Measurements from ENCODE around the gene SLC6A6. TPM values are rescaled to one million over a fixed set of nuclear protein-coding genes. Genes with fewer than 3 reads are reported as not detected.
A peak's percentile ranks its signal among the peaks of the same experiment; 100 is the strongest.
"Not testable (repeated sequence)": the region's sequence is repeated elsewhere in the genome, so short reads cannot be mapped to it uniquely, and the experiment has no call there.

Gene SLC6A6
- total RNA-seq, 1 donor from 2014 or later: 7.1 TPM

DNA sequence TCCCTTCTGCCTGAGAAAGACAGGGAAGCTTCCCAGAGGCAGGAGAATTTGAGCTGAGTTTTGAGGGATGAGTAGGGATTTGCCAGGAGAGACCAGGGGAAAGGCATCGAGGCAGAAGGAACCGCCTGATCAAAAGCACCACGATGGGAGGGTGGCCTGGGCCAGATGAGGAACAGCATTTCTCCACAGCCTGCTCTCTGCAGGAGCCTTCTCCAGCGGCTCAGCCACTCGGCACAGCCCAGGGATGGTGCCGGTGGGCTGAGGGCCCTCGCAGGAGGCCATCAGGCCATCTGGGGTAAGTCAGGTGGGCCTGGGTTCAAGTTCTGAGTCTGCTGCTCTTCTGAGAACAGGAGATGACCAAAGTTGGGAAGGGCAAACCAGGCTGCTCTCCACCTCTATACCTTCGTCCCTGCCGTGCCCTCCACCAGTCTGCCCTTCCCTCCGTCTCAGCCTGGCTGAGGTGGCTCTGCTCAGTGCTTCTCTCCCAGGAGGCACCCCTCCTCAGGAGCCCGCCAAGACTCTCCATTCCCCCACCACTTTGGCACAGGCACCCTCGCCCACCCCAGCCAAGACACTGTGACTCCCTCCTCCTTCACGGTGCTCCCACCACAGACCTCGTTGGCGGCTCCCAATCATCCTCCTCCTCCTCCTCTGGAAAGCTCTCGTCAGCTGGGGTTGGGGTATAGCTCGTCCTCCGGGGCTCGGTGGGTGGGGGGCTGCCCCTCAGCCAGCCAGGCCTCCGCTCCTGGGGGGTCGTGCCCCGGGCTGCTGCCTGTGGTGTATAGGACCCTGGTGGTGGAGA, 102.8 kb downstream of the SLC6A6 start:
- DNase-seq (ENCODE audit: low read depth in 2 of 2): no peak

DNA sequence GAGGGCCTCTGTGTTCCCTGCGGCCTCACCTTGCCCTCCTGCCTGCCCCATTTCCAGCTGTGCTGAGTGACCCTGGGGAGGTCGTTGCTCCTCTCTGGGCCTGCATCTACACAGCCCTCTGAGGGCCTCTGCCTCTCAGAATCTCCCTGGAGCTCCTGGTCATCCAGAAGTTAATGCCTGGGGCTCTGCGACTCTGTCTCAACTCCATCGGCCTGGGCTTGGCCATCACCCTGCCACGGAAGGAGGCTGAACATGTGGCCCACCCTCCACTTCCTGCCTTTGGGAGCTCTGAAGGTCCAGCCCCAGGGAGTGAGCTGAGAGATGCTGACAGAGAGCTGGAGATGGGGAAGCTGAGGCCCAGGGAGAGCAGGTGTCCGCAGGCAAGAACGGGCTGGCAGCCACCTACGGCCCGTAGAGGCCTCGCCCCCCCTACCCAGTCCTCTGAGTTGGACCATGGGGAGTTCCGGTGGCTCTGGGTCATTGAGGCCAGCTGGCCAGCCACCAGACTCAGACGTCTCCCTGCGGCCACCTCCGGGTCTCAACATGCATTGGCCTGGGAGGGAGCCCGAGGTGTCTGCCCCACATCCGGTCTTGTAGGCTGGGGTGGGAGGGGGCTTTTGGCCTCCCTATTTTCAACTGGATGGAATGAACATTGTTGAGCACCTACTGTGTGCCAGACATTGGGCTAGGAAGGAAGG, 103.5 kb downstream of the SLC6A6 start:
- no peak for DNase-seq (ENCODE audit: low read depth in 2 of 2)

DNA sequence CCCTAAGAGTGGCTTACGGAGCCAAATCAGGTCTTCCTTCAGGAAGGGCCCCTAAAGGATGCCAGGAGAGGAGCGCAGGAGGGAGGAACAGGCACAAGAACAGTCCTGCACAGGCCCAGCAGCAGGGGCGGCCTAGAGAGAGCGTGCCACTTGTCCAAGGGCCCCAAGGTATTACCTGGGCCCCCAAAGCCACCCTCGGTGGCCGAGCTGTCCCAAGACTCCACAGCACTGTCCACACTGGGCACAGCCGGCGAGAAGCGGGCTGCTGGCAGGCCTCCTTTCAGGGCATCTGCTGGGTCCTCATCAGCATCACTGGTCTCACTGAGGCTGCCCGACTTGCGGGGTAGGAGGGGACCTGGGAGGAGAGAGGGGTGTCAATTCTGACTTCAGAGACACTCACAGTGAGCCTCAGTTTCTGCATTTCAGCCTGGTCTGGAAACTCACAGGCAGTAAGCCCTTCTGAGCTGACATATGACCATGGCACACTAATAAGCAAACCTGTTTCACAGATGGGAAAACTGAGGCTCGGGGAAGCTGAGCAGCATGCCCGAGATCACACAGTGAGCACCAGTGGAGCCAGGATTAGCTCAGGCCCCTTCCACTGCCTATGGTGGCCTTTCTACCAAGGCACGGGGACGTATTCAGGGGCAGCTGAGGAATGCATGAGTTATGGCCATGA, 104.4 kb downstream of the SLC6A6 start:
- no peak for DNase-seq (ENCODE audit: low read depth in 2 of 2)

DNA sequence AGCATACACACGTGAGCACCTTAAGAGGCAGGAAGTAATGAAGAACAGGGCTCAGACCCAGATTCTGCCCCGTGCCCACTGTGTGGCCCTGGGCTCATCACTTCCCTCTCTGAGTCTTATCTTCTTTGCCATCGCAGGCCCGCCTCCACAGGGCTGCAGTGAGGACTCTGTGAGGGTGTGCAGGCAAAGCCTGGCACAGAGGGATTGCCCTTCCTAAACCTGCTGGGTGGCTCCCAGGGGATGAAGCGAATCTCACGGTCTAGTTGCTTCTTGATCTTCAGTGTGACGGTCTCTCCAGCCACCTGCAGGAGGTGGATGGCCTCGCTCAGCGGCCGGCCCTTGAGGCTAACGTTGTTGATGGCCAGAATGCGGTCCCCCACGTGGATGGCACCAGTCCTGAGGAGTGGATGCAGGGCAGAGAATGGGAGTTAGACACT, 104.9 kb downstream of the SLC6A6 start:
- no peak for DNase-seq (ENCODE audit: low read depth in 2 of 2)

DNA sequence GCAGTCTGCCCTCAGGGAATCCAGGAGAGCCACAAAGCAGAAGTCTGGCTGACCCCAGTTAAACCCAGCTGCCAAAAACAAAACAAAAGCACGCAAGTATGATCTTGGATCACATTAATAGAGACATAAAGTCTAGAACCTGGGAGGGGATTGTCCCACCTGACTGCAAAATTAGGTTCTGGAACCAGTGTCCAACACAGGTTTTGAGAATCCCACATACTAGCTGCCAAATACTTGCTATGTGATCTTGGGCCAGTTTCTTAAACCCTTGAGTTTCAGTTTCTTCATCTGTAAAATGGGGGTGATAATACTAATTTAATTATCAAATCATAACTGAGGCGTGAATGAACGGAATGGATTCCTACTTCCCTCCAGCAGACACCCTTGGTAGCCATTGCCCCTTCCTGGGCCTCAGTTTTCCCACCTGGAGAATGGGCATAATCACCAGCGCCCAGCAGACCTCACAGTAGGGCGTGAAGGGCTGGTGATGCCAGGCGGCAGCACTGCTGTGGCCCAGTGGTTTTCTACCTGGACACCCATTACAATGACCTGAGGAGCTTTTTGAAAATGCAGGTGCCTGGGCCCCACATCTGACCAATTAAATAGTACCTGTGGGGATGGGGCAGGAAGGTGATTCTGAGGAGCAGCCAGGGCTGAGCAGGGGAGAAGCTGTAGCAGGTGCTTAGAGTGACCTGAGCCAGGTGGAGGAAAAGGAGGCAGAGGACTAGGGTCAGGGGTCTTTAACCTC, 105.5 kb downstream of the SLC6A6 start:
- DNase-seq (ENCODE audit: low read depth in 2 of 2): no peak

DNA sequence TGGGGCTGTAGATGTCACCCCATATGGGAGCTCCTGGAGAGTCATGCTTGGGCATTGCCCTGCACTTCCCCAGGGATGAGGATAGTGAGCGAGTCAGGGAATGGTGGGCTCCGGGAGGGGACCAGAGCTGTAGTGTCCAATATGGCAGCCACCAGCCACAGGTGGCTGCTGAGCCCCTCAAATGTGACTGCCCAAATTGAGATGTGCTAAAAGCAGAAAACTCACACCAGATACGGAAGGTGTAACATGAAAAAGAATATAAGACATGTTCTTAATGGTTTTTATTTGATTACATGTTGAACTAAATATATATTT, 106.1 kb downstream of the SLC6A6 start:
- no peak for DNase-seq (ENCODE audit: low read depth in 2 of 2)

DNA sequence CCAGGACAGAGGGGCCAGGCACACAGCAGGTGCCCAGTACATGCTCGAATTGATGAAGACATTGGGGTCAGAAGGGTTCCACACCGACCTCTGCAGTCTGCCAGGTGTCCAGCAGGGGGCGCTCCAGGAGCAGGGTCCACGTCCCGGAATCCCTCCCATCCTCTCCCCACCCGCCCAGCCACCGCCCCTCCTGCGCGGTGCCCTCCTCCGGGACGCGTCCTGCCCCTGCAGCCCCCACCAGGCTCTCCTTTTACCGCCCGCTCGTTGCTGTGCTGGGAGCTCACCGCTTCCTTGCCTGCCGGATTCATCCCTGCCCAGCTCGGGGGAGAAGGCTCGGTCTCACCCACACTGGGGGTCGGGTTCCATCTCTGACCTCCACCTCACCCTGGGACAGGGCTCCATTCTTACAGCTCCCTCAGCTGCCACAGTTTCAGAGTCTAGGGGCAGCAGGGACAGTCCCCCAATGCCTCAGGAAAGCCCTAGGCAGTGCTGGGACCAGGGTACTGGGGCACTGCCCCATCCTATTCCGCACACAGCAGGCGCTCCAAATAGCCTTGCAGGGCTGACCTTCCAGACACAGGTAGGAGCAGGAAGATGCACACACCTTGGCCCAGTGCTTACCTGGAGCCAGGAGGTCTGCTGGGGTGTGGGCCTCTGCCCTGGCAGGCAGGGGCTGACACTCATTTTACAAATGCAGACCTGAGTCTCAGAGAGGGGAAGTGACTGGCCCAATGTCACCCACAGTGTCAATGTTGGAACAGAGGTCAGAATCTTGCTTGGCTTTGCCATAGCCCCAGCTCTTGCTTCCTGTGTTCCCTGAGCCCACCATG, 106.8 kb downstream of the SLC6A6 start:
- DNase-seq (ENCODE audit: low read depth in 2 of 2): peak; percentile 2 to 38

DNA sequence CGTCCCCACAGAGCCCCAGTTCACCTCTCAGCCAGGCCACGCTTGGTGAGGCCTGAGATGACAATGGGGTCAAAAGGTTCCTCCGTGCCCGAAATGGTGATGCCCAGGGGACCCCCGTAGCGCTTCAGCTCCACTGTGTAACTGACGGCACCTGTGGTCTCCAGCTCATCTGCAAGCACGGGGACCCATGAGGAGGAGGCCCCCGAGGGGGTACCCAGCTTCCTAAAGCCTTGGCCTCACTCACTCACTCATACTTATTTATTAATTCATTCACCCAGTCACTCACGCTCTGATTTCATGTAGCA, 107.3 kb downstream of the SLC6A6 start:
- no peak for DNase-seq (ENCODE audit: low read depth in 2 of 2)

DNA sequence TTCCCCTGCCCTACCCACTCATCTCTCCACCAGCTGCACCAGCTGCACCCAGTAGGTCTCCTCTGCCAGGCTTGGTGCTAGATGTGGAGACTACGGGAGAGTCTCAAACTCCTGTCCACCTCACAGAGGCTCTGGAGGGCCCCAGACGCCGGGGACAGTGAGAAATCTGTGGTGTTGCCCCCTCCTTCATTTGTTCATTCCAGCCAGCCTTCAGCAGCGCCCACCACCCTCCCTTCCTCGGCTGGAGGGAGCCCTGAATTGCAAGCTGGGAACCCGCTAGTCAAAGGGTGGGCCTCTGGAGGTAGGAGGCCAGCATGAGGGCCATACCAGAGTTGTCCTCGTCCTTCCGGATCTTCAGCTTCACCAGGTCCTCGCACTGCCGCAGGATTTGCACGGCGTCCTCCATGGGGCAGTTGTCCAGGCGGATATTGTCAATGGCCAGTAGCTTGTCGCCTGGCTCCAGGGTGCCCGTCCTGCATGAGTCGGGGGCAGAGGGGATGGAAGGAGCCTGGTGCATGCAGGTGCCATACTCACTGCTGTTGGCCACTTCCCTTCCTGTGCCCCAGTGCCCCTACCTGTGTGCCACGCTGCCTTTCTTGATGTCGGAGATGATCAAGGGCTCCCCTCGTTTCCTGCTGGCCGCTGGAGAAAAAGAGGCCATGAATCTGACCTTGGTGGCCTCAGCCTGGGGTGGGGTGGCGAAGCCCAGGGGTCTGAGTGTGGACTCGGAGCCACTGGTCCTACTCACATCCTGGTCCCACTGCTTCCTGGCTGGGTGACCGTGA, 108.6 kb downstream of the SLC6A6 start:
- DNase-seq (ENCODE audit: low read depth in 2 of 2): no peak

DNA sequence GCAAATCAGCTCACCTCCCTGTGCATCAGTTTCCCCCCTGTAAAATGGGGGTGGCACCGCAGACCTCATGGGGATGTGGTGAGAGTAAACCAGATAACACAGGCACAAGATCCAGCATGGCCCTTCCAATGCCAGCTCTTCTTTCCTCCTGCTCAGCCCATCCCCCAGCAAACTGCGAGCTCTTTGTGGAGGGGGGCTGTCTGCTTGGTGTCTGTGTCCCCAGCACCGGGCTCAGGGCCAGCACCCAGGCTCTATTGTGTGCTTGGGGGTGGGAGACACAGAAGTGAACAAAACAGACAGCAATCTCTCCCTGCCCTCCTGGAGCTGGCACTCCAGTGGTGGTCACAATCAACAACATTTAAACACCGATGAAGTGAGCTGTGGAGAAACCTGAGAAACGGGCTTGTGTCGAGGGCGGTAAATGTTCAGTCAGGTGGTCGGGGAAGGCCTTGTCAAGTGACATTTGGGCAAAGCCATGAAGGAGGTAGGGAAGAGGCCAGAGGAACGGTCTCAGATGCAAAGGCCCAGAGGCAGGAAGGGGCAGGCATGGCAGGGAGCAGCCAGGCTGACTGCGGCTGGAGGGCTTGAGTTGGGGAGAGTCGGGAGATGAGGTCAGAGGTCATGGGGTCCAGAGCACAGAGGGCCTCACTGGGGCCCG, 109.3 kb downstream of the SLC6A6 start:
- no peak for DNase-seq (ENCODE audit: low read depth in 2 of 2)

DNA sequence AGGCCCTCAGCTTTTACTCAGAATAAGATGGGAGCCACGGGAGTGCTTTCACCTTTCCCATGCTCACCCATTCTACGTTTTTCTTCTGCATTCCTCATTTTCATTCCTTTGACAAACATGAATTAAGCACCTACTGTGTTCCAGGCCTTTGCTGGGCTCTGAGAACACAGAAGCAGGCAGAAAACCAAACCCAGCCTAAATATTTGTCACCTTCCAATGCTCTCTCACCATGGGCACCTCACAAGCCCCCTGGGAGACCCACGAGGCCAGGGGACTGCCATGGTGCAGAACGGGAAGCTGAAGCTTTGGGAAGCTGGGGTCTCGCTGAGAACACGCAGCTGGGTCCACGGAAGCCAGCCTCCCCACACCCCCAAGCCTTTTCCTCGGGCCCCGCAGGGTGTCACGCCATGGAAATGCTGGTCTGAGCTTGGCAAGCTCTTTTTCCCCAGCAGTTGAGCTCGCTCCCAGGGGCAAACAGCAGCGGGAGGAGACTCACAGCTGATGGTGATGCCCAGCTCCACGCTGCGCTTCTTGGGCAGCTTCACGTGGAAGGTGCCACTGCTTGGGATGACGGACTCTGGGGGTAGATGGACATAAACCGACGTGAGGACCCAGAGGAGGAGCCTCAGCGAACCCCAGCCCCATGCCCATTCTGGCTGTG, 110.0 kb downstream of the SLC6A6 start:
- DNase-seq (ENCODE audit: low read depth in 2 of 2): no peak

DNA sequence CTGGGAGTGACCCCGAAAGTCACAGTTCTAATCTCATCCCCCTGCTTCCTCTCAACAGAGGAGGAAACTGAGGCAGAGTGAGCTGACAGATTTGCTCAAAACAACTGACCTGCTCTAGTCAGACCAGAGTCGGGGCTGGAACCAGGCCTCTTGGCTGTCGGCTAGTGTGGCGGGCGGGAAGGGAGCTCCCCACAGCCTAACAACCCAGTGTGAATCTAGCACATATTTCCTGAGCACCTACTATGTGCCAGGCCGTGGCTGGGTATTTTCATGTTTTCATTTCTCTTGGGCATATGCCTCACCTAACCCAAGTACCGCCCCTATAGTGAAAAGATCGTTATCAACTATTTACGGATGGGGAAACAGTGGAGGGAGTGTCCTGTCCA, 110.5 kb downstream of the SLC6A6 start:
- DNase-seq (ENCODE audit: low read depth in 2 of 2): no peak

DNA sequence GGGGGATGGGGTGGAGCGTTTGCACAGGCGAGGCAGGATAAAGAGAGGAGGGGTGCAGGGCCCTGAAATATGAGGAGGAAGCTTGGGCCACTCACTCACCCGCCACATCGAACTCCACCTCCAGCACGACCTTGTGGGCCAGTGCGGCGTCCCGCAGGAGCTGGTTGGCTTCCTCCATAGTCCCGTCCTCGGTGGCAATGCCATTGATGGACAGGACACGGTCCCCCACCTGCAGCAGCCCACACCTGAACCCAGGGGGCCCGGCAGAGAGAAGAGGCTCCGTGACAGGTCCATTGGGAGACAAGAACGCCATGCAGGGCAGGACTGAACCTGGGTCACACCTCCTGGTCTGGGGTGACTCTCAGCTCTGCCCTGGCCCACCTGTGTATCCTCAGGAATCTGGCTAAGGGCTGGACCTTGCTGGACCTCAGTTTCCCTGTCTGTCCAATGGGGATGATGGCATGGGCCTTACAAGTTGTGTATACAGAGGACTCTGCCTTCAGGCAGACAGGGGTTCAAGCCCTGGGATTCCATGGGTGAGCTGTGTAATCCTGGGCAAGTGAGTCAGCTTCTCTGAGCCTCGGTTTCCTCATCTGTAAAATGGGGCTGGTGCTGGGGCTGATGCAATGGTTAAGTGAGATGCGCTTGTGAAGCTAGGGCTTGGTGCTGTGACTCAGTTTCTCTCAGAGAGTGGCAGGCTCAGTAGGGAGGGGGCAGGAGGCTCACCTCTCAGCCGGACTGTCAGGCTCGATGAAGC, 111.3 kb downstream of the SLC6A6 start:
- DNase-seq (ENCODE audit: low read depth in 2 of 2): no peak

DNA sequence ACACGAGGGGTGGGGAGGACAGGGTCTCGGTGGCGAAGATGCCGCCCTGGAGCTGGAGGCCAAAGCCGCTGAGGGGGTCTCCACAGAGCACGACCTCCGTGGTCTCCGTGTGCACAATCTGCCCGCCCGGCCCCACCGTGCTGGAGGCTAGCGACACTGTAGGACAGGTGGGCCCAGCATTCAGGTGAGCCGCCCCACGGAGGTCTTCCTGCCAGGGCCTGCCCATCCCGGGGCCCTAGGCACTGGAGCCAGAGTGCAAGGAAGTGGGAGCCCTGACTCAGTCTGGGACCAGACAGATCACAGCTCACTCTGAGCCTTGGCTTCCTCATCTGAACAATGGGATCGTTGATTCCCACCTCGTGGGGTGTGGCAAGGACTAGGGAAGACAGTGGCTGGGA, 111.9 kb downstream of the SLC6A6 start:
- no peak for DNase-seq (ENCODE audit: low read depth in 2 of 2)

DNA sequence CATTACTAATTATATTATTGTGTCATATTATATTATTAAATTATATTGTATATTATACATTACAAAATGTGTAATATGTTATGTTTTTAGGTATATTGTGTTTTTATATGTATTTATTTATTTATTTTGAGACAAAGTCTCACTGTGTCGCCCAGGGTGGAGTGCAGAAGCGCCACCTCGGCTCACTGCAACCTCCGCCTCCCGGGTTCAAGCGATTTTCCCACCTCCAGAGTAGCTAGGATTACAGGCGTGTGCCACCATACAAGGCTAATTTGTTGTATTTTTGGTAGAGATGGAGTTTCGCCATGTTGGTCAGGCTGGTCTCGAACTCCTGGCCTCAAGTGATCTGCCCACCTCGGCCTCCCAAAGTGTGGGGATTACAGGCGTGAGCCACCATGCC, 113.1 kb downstream of the SLC6A6 start:
- not testable (repeated sequence) for DNase-seq (ENCODE audit: low read depth in 2 of 2)

DNA sequence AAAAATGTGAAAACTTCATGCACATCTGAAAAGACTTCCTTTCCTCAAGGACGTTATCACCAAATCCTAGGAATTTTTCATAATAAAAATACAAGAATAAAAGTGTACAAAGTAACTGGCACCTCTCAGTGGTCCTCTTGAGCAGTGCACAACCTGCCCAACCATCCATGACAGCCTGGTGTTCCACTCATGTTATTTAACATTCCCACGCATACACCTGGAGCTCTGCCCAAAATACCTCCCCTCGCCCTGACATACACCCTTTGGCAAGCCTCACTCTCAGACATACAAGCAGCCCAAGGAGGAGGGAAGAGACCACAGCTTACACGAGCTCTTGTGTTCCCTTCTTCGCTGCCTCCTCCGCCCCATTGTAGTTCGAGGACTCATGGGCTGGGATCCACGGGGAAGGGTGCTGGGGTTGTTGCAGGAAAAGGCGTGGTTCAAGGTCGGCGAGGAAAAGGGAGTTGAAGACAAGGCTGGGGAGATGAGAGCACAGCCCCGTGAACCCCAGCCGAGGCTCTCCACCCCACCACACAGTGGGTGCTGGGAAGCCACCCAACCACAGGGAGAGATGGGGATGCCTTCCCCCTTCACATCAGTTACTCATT, 114.4 kb downstream of the SLC6A6 start:
- DNase-seq (ENCODE audit: low read depth in 2 of 2): no peak

DNA sequence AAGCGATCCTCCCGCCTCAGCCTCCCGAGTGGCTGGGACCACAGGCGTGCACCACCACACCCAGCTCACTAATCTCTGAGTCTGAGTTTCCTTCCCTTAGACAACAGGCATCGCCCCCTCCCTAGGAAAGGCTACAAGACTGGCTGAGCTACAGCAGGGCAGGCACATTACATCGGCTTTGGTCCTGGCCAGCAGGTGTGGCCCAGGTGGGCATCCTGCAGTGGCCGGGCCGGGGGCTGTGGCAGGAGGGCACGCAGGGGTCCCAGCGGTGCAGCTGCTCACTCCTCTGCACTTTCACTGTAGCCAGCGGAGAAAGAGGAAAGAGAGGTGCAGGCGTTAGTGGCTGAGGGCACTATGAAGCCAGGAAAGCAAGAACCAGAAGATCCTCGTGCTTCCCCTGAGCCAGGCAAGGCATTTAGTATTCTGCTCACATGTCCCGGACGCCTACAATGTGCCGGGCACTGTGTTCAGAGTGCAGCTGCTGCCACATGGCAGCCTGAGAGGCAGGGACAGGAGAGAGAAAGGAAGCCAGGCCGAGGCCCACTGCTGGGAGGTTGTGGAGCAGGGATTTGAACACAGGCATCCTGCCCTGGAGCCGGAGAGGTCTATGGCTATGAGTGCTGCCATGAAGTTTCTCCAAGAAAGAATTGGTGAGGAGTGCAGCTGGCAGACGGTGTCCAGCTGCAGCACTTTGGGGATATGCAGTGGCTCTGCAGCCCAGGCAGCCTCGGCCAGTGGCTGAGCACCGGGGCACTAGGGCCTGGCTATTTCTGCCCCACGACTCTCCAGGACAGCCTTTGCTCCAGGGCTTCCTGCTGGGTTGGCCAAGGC, 115.4 kb downstream of the SLC6A6 start:
- no peak for DNase-seq (ENCODE audit: low read depth in 2 of 2)
